Measurements from ENCODE around the gene HIPK2. TPM values are rescaled to one million over a fixed set of nuclear protein-coding genes. Genes with fewer than 3 reads are reported as not detected.

The HIPK2 gene
- total RNA-seq, 2 donors from 2014 or later = 54.4 to 72.7 TPM

- H3K4me3 ChIP-seq = no peak overlapping the region
- H3K36me3 ChIP-seq = no peaks in the 10 kb centered on the region
- DNase-seq (ENCODE audit: low spot score) = peak; percentile 33
- no peaks in the 10 kb centered on the region for H3K27me3 ChIP-seq (replicated peaks; ENCODE audit: insufficient read depth)
- intact Hi-C loops (cut with DNase I) = no loop called here
- TF ChIP-seq POLR2AphosphoS5 (IDR thresholded peaks at IDR 0.05) (peak; percentile 66), POLR2A (IDR thresholded peaks at IDR 0.05) (no peak)
- H3K4me1 ChIP-seq (replicated peaks) = peaks cover 7% of the 10 kb centered on the region
- peak overlapping the region; percentile 67 to 68 for H3K27ac ChIP-seq
- WGBS = 62% methylated on average over 7 of the region's 7 CpGs
- H3K9me3 ChIP-seq = no peaks in the 10 kb centered on the region
These were observed 5.7 kb downstream of the HIPK2 start for GRCh38 chr7:139772115-139772514.

GRCh38 chr7:139771001-139771956, 6.5 kb downstream of the HIPK2 start:
- 70% methylated on average over 15 of the region's 15 CpGs for WGBS
- Histone ChIP-seq H3K27ac (peak overlapping the region; percentile 67 to 68), H3K9me3 (no peaks in the 10 kb centered on the region), H3K4me3 (no peak overlapping the region), H3K27me3 (replicated peaks; ENCODE audit: insufficient read depth) (no peaks in the 10 kb centered on the region), H3K36me3 (no peaks in the 10 kb centered on the region), H3K4me1 (replicated peaks) (peaks cover 7% of the 10 kb centered on the region)
- no peak for DNase-seq (ENCODE audit: low spot score)
- TF ChIP-seq POLR2AphosphoS5 (IDR thresholded peaks at IDR 0.05) (no peak), POLR2A (IDR thresholded peaks at IDR 0.05) (no peak), CTCF (IDR thresholded peaks at IDR 0.05) (no peak)
- intact Hi-C loops (cut with DNase I) = no loop called here

- WGBS = 48% methylated on average over 6 of the region's 6 CpGs
- H3K36me3 ChIP-seq = no peaks in the 10 kb centered on the region
- DNase-seq (ENCODE audit: low spot score) = no peak
- no peak overlapping the region for H3K4me3 ChIP-seq
- intact Hi-C loops (cut with DNase I) = no loop called here
- peaks cover 7% of the 10 kb centered on the region for H3K4me1 ChIP-seq (replicated peaks)
- H3K27me3 ChIP-seq (replicated peaks; ENCODE audit: insufficient read depth) = no peaks in the 10 kb centered on the region
- H3K27ac ChIP-seq = no peak overlapping the region
- no peaks in the 10 kb centered on the region for H3K9me3 ChIP-seq
- no peak for TF ChIP-seq POLR2AphosphoS5 (IDR thresholded peaks at IDR 0.05)
- no peak for TF ChIP-seq POLR2A (IDR thresholded peaks at IDR 0.05)
- no peak for TF ChIP-seq CTCF (IDR thresholded peaks at IDR 0.05)
These were observed 8.0 kb downstream of the HIPK2 start for GRCh38 chr7:139769761-139770160.

- Histone ChIP-seq H3K27ac (no peak overlapping the region), H3K9me3 (no peaks in the 10 kb centered on the region), H3K4me1 (replicated peaks) (peaks cover 7% of the 10 kb centered on the region), H3K4me3 (no peak overlapping the region), H3K27me3 (replicated peaks; ENCODE audit: insufficient read depth) (no peaks in the 10 kb centered on the region), H3K36me3 (no peaks in the 10 kb centered on the region)
- WGBS = 96% methylated on average over 10 of the region's 10 CpGs
- no peak for TF ChIP-seq CTCF (IDR thresholded peaks at IDR 0.05)
- no peak for TF ChIP-seq POLR2AphosphoS5 (IDR thresholded peaks at IDR 0.05)
- no peak for TF ChIP-seq POLR2A (IDR thresholded peaks at IDR 0.05)
- intact Hi-C loops (cut with DNase I) = no loop called here
- no peak for DNase-seq (ENCODE audit: low spot score)
These were observed 8.7 kb downstream of the HIPK2 start for GRCh38 chr7:139769066-139769465.

- Histone ChIP-seq H3K4me1 (replicated peaks) (peaks cover 7% of the 10 kb centered on the region), H3K27me3 (replicated peaks; ENCODE audit: insufficient read depth) (no peaks in the 10 kb centered on the region), H3K4me3 (no peak overlapping the region), H3K36me3 (no peaks in the 10 kb centered on the region), H3K27ac (no peak overlapping the region), H3K9me3 (no peaks in the 10 kb centered on the region)
- 78% methylated on average over 4 of the region's 4 CpGs for WGBS
- TF ChIP-seq CTCF (IDR thresholded peaks at IDR 0.05) (no peak), POLR2A (IDR thresholded peaks at IDR 0.05) (no peak), POLR2AphosphoS5 (IDR thresholded peaks at IDR 0.05) (no peak)
- no peak for DNase-seq (ENCODE audit: low spot score)
- intact Hi-C loops (cut with DNase I) = no loop called here
These were observed 9.5 kb downstream of the HIPK2 start for GRCh38 chr7:139768249-139768824.
